Suprapubic skin (tissue), 4 donors: ENCODE data around the gene RNF214.

ENCODE experiments used
- CTCF ChIP-seq, 2 donors: fragments of 200-600 bp in 1 of 2; fragments of 450-650 bp in 1 of 2; sonication (generic) in 1 of 2; IDR thresholded peaks; one replicate each; pipeline ENCODE4 v1.5.1; 2016 to 2019; ENCODE audit warnings: antibody characterized with exemption in 2 of 2, mild to moderate bottlenecking in 1 of 2, moderate library complexity in 1 of 2
- POLR2A ChIP-seq, 2 donors: fragments of 450-650 bp; IDR thresholded peaks; one replicate each; pipeline ENCODE4 v1.6.1; 2017; ENCODE audit warnings: antibody characterized with exemption in 2 of 2, mild to moderate bottlenecking in 2 of 2, moderate library complexity in 2 of 2
- POLR2AphosphoS5 ChIP-seq, 3 donors: sonication (generic); formaldehyde crosslinking; IDR thresholded peaks; one replicate each; pipeline ENCODE4 v1.6.1; 2017; ENCODE audit warnings: antibody characterized with exemption in 3 of 3

DNA sequence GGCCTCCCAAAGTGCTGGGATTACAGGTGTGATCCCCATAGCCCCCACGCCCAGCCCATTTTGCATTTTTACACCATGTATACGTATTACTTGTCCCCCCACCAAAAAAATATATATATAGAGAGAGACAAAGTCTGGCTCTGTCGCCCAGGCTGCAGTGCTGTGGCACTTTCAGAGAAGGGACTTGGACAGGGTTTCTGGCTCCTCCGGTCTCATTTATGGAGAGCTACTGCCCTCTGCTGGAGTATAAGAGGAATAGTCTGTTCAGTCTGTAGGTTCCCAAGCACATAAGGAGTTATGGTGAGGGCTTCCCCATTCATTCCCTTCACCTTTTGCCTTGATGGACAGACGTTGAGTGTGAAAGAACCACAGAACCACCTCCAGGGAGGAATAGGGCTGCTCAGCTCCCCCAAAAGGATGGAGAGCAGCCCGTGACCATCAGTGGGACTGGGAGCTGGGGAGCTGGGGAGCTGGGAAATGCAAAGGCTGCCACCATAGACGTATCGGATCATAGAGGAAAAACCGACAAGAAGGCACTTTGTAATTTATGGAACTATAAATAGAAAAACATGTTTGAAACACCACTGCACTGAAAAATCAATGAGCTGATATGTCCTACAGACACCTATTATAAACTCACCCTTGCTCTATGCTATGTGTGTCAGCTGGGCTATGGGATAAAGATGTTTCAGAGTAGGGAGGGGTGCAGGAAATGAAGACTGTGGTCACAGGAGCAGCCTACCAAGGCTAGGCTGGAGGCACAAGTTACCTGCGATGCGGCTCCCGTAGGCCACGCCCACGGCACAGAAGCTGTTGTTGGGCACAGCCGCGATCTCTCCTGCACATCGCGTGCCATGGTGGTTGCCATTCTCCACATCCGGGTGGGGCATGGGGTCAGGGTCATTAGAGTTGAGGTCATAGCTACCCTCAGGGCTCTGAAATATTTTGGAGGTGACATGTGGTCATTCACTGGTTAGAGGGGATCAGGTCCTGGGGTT, 5.8 kb upstream of the RNF214 start:
- peak; percentile 73 to 80 for TF ChIP-seq CTCF (IDR thresholded peaks at IDR 0.05)
- no peak for TF ChIP-seq POLR2AphosphoS5 (IDR thresholded peaks at IDR 0.05)
- TF ChIP-seq POLR2A (IDR thresholded peaks at IDR 0.05), result no peak
